NB4 (cell line): Measurements from ENCODE around the gene SYCP2.

Source experiments
- DNase-seq: peaks from one replicate; pipeline ENCODE4 v3.0.0; 2010; ENCODE audit warnings: low read depth
- H3K4me3 ChIP-seq: one replicate; pipeline ENCODE4 v1.5.1; 2011; ENCODE audit warnings: mild to moderate bottlenecking, low read depth, low read length, moderate library complexity
- MYC ChIP-seq: IDR thresholded peaks from 2 replicates; pipeline ENCODE4 v1.6.1; 2011; ENCODE audit warnings: low read depth, low read length
- POLR2A ChIP-seq: IDR thresholded peaks from 2 replicates; pipeline ENCODE4 v1.6.1; 2011; ENCODE audit warnings: mild to moderate bottlenecking; ENCODE audit not compliant: insufficient read length; ENCODE audit errors: extremely low read depth
- TF ChIP-seq, protein P1 (sequence below): IDR thresholded peaks from 2 replicates; pipeline ENCODE4 v1.6.1; 2011; ENCODE audit warnings: low read depth, low read length
- TF ChIP-seq, protein P2 (sequence below): IDR thresholded peaks from one replicate; pipeline ENCODE4 v1.5.1; 2012; ENCODE audit warnings: low read depth, low read length

SYCP2 gene

DNA sequence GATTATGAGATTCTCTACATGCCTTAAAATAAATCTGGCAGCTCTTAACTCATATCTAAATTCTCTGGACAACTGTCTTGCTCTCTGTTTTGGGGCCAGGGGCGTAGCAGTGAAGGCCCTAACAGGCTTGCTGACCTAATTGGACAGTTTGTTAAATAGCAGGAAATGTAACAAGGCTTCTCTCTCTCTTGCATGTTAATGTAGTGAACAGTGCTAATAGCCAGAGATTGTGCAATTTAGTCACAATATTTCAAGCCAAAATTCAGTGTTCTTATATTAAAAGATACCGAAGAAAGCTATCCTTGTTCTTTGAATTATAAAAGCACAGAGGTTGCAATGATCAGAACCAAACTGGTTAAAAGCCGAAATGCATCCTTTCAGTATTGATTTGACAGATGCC, 3.7 kb upstream of the SYCP2 start:
- H3K4me3 ChIP-seq, result peak overlapping the region; percentile 18
- peak; percentile 42 for DNase-seq
- no peak for TF ChIP-seq MYC
- TF ChIP-seq, protein P1, sequence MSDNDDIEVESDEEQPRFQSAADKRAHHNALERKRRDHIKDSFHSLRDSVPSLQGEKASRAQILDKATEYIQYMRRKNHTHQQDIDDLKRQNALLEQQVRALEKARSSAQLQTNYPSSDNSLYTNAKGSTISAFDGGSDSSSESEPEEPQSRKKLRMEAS, result no peak
- TF ChIP-seq POLR2A, result no peak
- TF ChIP-seq, protein P2, sequence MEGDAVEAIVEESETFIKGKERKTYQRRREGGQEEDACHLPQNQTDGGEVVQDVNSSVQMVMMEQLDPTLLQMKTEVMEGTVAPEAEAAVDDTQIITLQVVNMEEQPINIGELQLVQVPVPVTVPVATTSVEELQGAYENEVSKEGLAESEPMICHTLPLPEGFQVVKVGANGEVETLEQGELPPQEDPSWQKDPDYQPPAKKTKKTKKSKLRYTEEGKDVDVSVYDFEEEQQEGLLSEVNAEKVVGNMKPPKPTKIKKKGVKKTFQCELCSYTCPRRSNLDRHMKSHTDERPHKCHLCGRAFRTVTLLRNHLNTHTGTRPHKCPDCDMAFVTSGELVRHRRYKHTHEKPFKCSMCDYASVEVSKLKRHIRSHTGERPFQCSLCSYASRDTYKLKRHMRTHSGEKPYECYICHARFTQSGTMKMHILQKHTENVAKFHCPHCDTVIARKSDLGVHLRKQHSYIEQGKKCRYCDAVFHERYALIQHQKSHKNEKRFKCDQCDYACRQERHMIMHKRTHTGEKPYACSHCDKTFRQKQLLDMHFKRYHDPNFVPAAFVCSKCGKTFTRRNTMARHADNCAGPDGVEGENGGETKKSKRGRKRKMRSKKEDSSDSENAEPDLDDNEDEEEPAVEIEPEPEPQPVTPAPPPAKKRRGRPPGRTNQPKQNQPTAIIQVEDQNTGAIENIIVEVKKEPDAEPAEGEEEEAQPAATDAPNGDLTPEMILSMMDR, result no peak

DNA sequence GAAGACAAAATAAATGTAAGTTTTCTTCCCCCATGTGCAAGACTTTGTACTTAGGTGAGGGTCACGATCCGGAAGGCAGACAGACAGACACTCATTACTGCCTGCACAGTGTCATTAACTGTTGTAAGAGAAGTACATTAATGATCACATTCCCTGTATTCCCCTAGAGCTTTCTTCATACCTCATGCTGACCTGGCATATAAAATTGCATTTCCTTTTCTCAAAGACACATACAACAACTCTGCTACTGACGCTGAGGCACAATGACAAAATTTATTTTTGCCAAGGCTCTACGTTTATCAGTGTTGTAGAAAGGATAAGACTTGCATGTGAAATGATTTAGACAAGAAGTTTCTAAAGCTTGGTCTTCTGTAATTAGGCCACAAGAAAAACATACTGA, 3.0 kb upstream of the SYCP2 start:
- no peak for TF ChIP-seq POLR2A
- no peak for TF ChIP-seq MYC
- TF ChIP-seq, protein P1, result no peak
- TF ChIP-seq, protein P2, result no peak
- H3K4me3 ChIP-seq, result no peak overlapping the region
- DNase-seq, result no peak

DNA sequence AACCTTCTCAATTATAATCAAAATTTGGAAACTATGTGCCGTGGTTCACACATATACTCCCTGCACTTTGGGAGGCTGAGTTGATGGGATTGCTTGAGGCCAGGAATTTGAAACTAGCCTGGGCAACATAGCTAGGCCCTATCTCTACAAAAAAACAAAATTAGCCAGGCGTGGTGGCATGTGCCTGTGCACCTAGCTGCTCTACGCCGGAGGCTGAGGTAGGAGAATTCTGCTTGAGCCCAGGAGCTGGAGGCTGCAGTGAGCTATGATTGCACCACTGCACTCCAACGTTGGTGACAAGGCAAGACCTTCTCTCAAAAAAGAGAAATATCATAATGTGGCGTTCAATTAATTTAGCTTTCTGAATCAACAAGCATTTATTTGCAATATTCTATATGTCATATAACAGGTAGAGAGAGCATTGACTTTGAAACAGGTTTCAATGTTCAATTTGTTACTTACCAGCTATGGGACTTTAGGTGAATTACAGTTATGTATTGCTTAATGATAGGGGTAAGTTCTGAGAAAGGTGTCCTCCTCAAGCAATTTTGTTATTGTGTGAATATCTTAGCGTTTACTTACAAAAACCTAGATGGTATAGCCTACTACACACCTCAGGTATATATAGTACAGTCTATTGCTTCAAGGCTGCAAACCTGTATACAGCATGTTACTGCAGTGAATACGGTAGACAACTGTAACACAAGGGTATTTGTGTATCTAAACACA, 2.2 kb upstream of the SYCP2 start:
- DNase-seq, result no peak
- TF ChIP-seq MYC, result no peak
- TF ChIP-seq, protein P1, result no peak
- no peak for TF ChIP-seq POLR2A
- TF ChIP-seq, protein P2, result no peak
- no peak overlapping the region for H3K4me3 ChIP-seq

DNA sequence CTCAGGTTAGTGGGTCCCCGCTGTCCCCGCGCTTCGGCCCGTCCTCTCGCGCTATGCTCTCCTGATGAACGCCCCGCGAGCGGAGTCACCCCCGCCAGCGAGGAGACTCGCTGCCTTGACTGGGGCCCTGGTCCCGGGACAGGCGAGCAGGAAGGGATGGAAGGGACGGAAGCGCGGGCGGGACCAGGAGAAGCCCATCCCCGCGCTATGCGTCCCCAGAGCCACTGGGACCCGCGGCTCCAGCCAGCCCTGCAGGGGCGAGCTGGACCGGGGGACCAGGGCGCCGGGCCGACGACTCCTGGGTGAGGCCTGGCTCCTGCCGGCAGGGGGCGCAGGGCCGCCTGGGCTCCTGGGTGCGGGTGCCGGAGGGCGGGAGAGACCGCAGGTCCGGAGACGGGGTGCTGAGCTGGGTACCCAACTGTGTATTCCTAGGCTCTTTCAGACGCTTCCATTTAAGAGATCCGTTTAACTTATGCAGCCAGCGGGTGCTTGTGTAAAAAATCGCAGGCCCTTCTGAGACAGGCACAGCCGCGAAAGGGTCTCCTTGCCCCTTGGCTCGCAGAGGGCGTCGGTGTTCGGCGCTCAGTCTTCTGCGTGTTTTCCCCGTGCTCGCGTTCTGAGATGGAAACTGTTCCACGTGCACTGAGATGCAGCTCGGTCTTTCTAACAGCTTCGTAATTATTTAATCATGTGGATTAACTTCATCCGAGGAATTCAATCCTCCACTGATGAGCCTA, 580 bp upstream of the SYCP2 start:
- no peak for DNase-seq
- no peak overlapping the region for H3K4me3 ChIP-seq
- TF ChIP-seq, protein P1, result no peak
- TF ChIP-seq, protein P2, result no peak
- TF ChIP-seq POLR2A, result no peak
- no peak for TF ChIP-seq MYC

DNA sequence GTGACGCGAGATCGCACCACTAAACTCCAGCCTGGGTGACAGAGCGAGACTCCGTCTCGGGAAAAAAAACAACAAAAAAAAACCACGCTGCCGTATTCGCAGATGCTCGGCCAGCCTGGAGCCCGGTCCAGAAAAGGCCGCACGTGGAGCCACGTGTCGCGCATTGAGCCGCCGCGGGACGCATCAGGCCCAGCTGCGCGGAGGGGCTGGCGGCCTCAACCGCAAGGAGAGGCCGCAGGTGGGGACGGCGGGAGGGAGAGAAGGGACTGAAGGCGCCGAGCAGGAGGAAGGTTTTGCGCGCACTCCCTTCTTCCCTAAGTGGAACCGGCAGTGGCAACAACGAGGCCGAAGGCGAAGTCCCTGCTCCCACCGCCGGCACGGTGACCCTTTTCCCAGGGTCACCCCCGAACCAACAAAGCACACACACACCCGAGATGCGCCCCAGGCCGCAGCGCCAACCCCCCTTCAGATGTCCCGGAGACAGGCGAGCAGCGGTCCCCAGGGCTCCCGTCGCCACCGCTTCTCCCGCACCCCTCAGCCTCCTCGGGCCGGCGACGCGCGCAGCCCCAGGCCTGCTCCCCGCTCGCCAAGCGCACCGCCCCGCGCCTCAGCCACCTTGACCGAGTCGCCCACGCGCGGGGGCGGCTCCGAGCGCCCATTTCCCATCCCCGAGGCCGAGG, 681 bp downstream of the SYCP2 start:
- TF ChIP-seq MYC (no peak), POLR2A (no peak)
- TF ChIP-seq, protein P2, result no peak
- TF ChIP-seq, protein P1, result no peak
- H3K4me3 ChIP-seq, result no peak overlapping the region
- no peak for DNase-seq
